Measurements from ENCODE around the gene NEU1. TPM values are rescaled to one million over a fixed set of nuclear protein-coding genes. Genes with fewer than 3 reads are reported as not detected.

The NEU1 gene
- total RNA-seq, 3 donors from 2014 or later (not counting 1 experiment from before 2014, with no cell fraction given) = 36.1 to 69.6 (median 51.5) TPM

GRCh38 chr6:31881136-31881859, 18.7 kb upstream of the NEU1 start:
- no peaks in the 10 kb centered on the region for H3K27me3 ChIP-seq (ENCODE audit: control insufficient read depth, insufficient read depth, low read length)
- ATAC-seq (no peak), DNase-seq (no peak)
- WGBS (ENCODE audit: insufficient coverage) = 92% methylated on average over 9 of the region's 9 CpGs
- peaks cover 15% of the 10 kb centered on the region for H3K36me3 Mint-ChIP-seq
- H3K36me3 ChIP-seq (ENCODE audit: control insufficient read depth, insufficient read depth, low read length) = peaks cover 51% of the 10 kb centered on the region
- no peak overlapping the region for H3K4me3 Mint-ChIP-seq
- H3K27ac Mint-ChIP-seq = no peak overlapping the region
- peaks cover 0 to 10% of the 10 kb centered on the region in 2 donors for H3K4me1 Mint-ChIP-seq
- H3K9me3 ChIP-seq (ENCODE audit: control insufficient read depth, insufficient read depth, low read length) = no peaks in the 10 kb centered on the region
- no peak overlapping the region for H3K4me3 ChIP-seq (ENCODE audit: low read length)
- TF ChIP-seq CTCF (IDR thresholded peaks at IDR 0.05) = no peak
- no peak overlapping the region for H3K27ac ChIP-seq (ENCODE audit: low read length)
- H3K27me3 Mint-ChIP-seq (ENCODE audit: low read depth in 2 of 2) = no peaks in the 10 kb centered on the region
- intact Hi-C loops (cut with micrococcal nuclease) = no loop called here
- no peaks in the 10 kb centered on the region for H3K4me1 ChIP-seq (ENCODE audit: control insufficient read depth, insufficient read depth, low read length)
- H3K9me3 Mint-ChIP-seq = no peaks in the 10 kb centered on the region

DNA sequence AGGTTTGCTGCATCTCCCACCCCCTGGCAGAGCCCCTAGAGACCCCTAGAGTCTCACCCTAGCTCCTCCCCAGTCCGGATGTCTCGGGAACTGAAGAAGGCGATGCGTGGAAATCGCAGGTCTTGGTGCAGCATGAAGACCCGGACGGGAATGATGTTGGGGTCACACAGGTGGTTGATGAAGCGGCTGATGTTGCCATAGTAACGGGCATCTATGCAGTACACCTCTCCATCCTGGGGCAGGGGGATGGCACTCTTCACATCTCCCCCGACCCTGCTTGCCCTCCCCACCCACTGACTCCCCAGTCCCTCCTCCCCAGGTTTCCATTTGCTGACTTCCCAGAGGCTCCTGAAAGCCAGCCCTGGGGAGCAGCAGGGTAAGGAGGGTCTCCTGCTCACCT, 18.0 kb upstream of the NEU1 start:
- intact Hi-C loops (cut with micrococcal nuclease) = no loop called here
- 98% methylated on average over 10 of the region's 10 CpGs for WGBS (ENCODE audit: insufficient coverage)
- no peaks in the 10 kb centered on the region for H3K27me3 ChIP-seq (ENCODE audit: control insufficient read depth, insufficient read depth, low read length)
- TF ChIP-seq CTCF (IDR thresholded peaks at IDR 0.05) = no peak
- no peak for DNase-seq
- H3K27ac ChIP-seq (ENCODE audit: low read length) = no peak overlapping the region
- H3K9me3 Mint-ChIP-seq = no peaks in the 10 kb centered on the region
- no peak overlapping the region for H3K27ac Mint-ChIP-seq
- H3K9me3 ChIP-seq (ENCODE audit: control insufficient read depth, insufficient read depth, low read length) = no peaks in the 10 kb centered on the region
- H3K4me1 Mint-ChIP-seq = peaks cover 0 to 10% of the 10 kb centered on the region in 2 donors
- H3K4me3 ChIP-seq (ENCODE audit: low read length) = no peak overlapping the region
- H3K36me3 Mint-ChIP-seq = peaks cover 10% of the 10 kb centered on the region
- no peaks in the 10 kb centered on the region for H3K27me3 Mint-ChIP-seq (ENCODE audit: low read depth in 2 of 2)
- no peak for ATAC-seq
- H3K4me3 Mint-ChIP-seq = no peak overlapping the region
- H3K4me1 ChIP-seq (ENCODE audit: control insufficient read depth, insufficient read depth, low read length) = no peaks in the 10 kb centered on the region
- peaks cover 50% of the 10 kb centered on the region for H3K36me3 ChIP-seq (ENCODE audit: control insufficient read depth, insufficient read depth, low read length)

- Histone ChIP-seq H3K27ac (ENCODE audit: low read length) (no peak overlapping the region), H3K4me3 (ENCODE audit: low read length) (no peak overlapping the region), H3K27me3 (ENCODE audit: control insufficient read depth, insufficient read depth, low read length) (no peaks in the 10 kb centered on the region), H3K36me3 (ENCODE audit: control insufficient read depth, insufficient read depth, low read length) (peaks cover 50% of the 10 kb centered on the region), H3K4me1 (ENCODE audit: control insufficient read depth, insufficient read depth, low read length) (no peaks in the 10 kb centered on the region), H3K9me3 (ENCODE audit: control insufficient read depth, insufficient read depth, low read length) (no peaks in the 10 kb centered on the region)
- Mint-ChIP-seq H3K36me3 (peaks cover 10% of the 10 kb centered on the region), H3K27me3 (ENCODE audit: low read depth in 2 of 2) (no peaks in the 10 kb centered on the region), H3K4me3 (no peak overlapping the region), H3K4me1 (peaks cover 0 to 10% of the 10 kb centered on the region in 2 donors), H3K9me3 (no peaks in the 10 kb centered on the region), H3K27ac (no peak overlapping the region)
- intact Hi-C loops (cut with micrococcal nuclease) = no loop called here
- WGBS (ENCODE audit: insufficient coverage) = 94% methylated on average over 10 of the region's 10 CpGs
- ATAC-seq (no peak), DNase-seq (no peak)
- TF ChIP-seq CTCF (IDR thresholded peaks at IDR 0.05) = no peak
These were observed 17.3 kb upstream of the NEU1 start for GRCh38 chr6:31879901-31880300.

GRCh38 chr6:31879143-31879542, 16.5 kb upstream of the NEU1 start:
- Mint-ChIP-seq H3K4me3 (no peak overlapping the region), H3K4me1 (peaks cover 0 to 10% of the 10 kb centered on the region in 2 donors), H3K27ac (no peak overlapping the region), H3K27me3 (ENCODE audit: low read depth in 2 of 2) (no peaks in the 10 kb centered on the region), H3K9me3 (no peaks in the 10 kb centered on the region), H3K36me3 (peaks cover 10% of the 10 kb centered on the region)
- ATAC-seq (no peak), DNase-seq (no peak)
- TF ChIP-seq CTCF (IDR thresholded peaks at IDR 0.05) = no peak
- H3K27me3 ChIP-seq (ENCODE audit: control insufficient read depth, insufficient read depth, low read length) = no peaks in the 10 kb centered on the region
- no peak overlapping the region for H3K4me3 ChIP-seq (ENCODE audit: low read length)
- H3K36me3 ChIP-seq (ENCODE audit: control insufficient read depth, insufficient read depth, low read length) = peaks cover 42% of the 10 kb centered on the region
- WGBS (ENCODE audit: insufficient coverage) = 87% methylated on average over 13 of the region's 13 CpGs
- H3K4me1 ChIP-seq (ENCODE audit: control insufficient read depth, insufficient read depth, low read length) = no peaks in the 10 kb centered on the region
- H3K9me3 ChIP-seq (ENCODE audit: control insufficient read depth, insufficient read depth, low read length) = no peaks in the 10 kb centered on the region
- intact Hi-C loops (cut with micrococcal nuclease) = no loop called here
- H3K27ac ChIP-seq (ENCODE audit: low read length) = no peak overlapping the region
